ENCODE measurements around the gene CDC45. TPM values are rescaled to one million over a fixed set of nuclear protein-coding genes. Genes with fewer than 3 reads are reported as not detected.

The CDC45 gene
- total RNA-seq, 1 donor from 2014 or later: 50.7 TPM

DNA sequence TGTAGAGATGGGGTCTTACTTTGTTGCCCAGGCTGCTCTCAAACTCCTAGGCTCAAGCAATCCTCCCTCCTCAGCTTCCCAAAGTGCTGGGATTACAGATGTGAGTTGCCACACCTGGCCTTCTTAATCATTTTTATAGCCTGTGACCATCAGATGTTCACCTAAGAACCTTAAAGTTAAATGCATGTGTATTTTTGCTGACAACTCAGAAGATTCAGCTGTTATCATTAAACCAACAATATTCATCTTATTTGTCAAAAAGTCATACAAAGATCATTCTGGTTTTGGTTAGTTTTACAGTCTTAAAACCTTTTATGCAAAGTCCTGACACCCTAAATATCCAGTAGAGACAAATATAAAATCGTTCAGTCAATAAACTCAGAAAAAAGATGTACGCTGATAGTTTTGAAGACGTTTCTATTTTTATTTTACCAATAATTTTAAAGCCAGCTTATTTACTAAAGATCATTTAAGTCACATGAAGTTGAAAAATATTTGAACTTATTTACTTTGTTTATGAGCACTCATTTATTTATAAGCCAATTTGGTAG is 22.3 kb downstream of the CDC45 start:
- H4K20me1 ChIP-seq (ENCODE audit: low read depth): no peaks in the 10 kb centered on the region
- no peaks in the 10 kb centered on the region for H3K4me1 ChIP-seq
- no peak overlapping the region for H3K4me2 ChIP-seq
- H3K27ac ChIP-seq: no peak overlapping the region
- DNase-seq (ENCODE audit: low spot score): no peak
- H3K36me3 ChIP-seq: no peaks in the 10 kb centered on the region
- H3K4me3 ChIP-seq: no peak overlapping the region
- no peaks in the 10 kb centered on the region for H3K9me3 ChIP-seq (ENCODE audit: low read depth)
- H3K36me3 Mint-ChIP-seq: peaks cover 5% of the 10 kb centered on the region
- H3K27ac Mint-ChIP-seq: no peak overlapping the region
- no peaks in the 10 kb centered on the region for H3K27me3 Mint-ChIP-seq (ENCODE audit: insufficient read depth, low read depth)
- no peaks in the 10 kb centered on the region for H3K79me2 ChIP-seq (ENCODE audit: low read depth)
- no peaks in the 10 kb centered on the region for H3K9me3 Mint-ChIP-seq
- H3K4me1 Mint-ChIP-seq: peaks cover 6% of the 10 kb centered on the region
- H3K9ac ChIP-seq: no peak overlapping the region
- no peak overlapping the region for H2AFZ ChIP-seq (replicated peaks)
- peaks cover 3% of the 10 kb centered on the region for H3F3A ChIP-seq (ENCODE audit: low read depth)
- H3K27me3 ChIP-seq: no peaks in the 10 kb centered on the region
- H3K4me3 Mint-ChIP-seq: no peak overlapping the region
- TF ChIP-seq EZH2phosphoT487 (IDR thresholded peaks at IDR 0.05) (no peak), CTCF (IDR thresholded peaks at IDR 0.05) (no peak), EZH2 (IDR thresholded peaks at IDR 0.05) (no peak)

- Mint-ChIP-seq H3K27ac (no peak overlapping the region), H3K27me3 (ENCODE audit: insufficient read depth, low read depth) (no peaks in the 10 kb centered on the region), H3K4me1 (peaks cover 6% of the 10 kb centered on the region), H3K36me3 (peaks cover 9% of the 10 kb centered on the region), H3K4me3 (no peak overlapping the region), H3K9me3 (no peaks in the 10 kb centered on the region)
- H3K4me1 ChIP-seq: no peaks in the 10 kb centered on the region
- H4K20me1 ChIP-seq (ENCODE audit: low read depth): no peaks in the 10 kb centered on the region
- no peak overlapping the region for H3K27ac ChIP-seq
- TF ChIP-seq EZH2phosphoT487 (IDR thresholded peaks at IDR 0.05): no peak
- no peak for TF ChIP-seq EZH2 (IDR thresholded peaks at IDR 0.05)
- TF ChIP-seq CTCF (IDR thresholded peaks at IDR 0.05): no peak
- H2AFZ ChIP-seq (replicated peaks): no peak overlapping the region
- no peak for DNase-seq (ENCODE audit: low spot score)
- H3K9ac ChIP-seq: no peak overlapping the region
- H3K79me2 ChIP-seq (ENCODE audit: low read depth): no peaks in the 10 kb centered on the region
- peaks cover 3% of the 10 kb centered on the region for H3F3A ChIP-seq (ENCODE audit: low read depth)
- no peak overlapping the region for H3K4me3 ChIP-seq
- H3K36me3 ChIP-seq: no peaks in the 10 kb centered on the region
- no peaks in the 10 kb centered on the region for H3K9me3 ChIP-seq (ENCODE audit: low read depth)
- H3K4me2 ChIP-seq: no peak overlapping the region
- H3K27me3 ChIP-seq: no peaks in the 10 kb centered on the region
These were observed 23.6 kb downstream of the CDC45 start for GRCh38 chr22:19503367-19503766.

DNA sequence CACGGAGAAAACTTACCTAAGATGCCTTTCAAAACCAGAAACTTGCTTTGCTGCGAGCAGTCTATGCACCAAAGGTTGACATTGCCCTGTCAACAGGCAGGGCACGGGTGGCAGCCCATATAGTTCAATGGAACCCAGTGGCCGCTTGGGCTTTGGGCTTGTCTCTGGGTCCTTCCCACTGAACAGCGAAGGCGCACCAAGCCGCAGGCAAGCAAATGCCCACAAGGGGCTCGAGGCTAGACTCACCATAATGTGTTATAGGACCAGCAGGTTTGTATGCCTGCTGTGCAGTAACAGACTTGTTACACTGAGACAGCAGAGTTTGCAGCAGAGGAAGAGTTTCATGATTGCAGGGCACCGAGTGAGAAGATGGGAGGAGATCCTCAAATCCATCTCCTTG is 24.1 kb downstream of the CDC45 start:
- H2AFZ ChIP-seq (replicated peaks): no peak overlapping the region
- no peaks in the 10 kb centered on the region for H3K27me3 ChIP-seq
- H3K27ac Mint-ChIP-seq: no peak overlapping the region
- H3K4me3 Mint-ChIP-seq: no peak overlapping the region
- no peaks in the 10 kb centered on the region for H3K79me2 ChIP-seq (ENCODE audit: low read depth)
- no peak overlapping the region for H3K4me3 ChIP-seq
- H3F3A ChIP-seq (ENCODE audit: low read depth): peaks cover 3% of the 10 kb centered on the region
- no peaks in the 10 kb centered on the region for H3K9me3 ChIP-seq (ENCODE audit: low read depth)
- TF ChIP-seq EZH2 (IDR thresholded peaks at IDR 0.05) (no peak), CTCF (IDR thresholded peaks at IDR 0.05) (peak; percentile 25), EZH2phosphoT487 (IDR thresholded peaks at IDR 0.05) (no peak)
- no peak overlapping the region for H3K9ac ChIP-seq
- peaks cover 9% of the 10 kb centered on the region for H3K36me3 Mint-ChIP-seq
- H3K4me2 ChIP-seq: no peak overlapping the region
- H4K20me1 ChIP-seq (ENCODE audit: low read depth): no peaks in the 10 kb centered on the region
- peak; percentile 32 for DNase-seq (ENCODE audit: low spot score)
- H3K27ac ChIP-seq: no peak overlapping the region
- H3K9me3 Mint-ChIP-seq: no peaks in the 10 kb centered on the region
- no peaks in the 10 kb centered on the region for H3K27me3 Mint-ChIP-seq (ENCODE audit: insufficient read depth, low read depth)
- H3K36me3 ChIP-seq: no peaks in the 10 kb centered on the region
- H3K4me1 Mint-ChIP-seq: peaks cover 6% of the 10 kb centered on the region
- H3K4me1 ChIP-seq: no peaks in the 10 kb centered on the region

Data from neural progenitor cell (in vitro differentiated cells).